HL-60 (cell line): ENCODE results near the gene RBBP9.

Source experiments
- DNase-seq, 2 experiments: peaks; one replicate each; pipeline ENCODE4 v3.0.0-alpha.2; 2010 to 2020; ENCODE audit warnings: low read depth in 1 of 2, low spot score in 1 of 2
- H3K27ac ChIP-seq: fragments of 250-450 bp; sonication (Bioruptor Pico); replicated peaks from 2 replicates; pipeline ENCODE4 v1.5.1; 2020; ENCODE audit warnings: mild to moderate bottlenecking, moderate library complexity
- H3K27me3 ChIP-seq: fragments of 250-450 bp; sonication (Bioruptor Pico); 2 replicates; pipeline ENCODE4 v1.5.1; 2021; ENCODE audit warnings: mild to moderate bottlenecking, moderate library complexity; ENCODE audit not compliant: insufficient read depth, poor library complexity, severe bottlenecking
- H3K4me3 ChIP-seq: replicated peaks from 2 replicates; pipeline ENCODE4 v1.5.1; 2011; ENCODE audit warnings: mild to moderate bottlenecking, control low read depth, low read length; ENCODE audit not compliant: insufficient read depth
- GABPA ChIP-seq: IDR thresholded peaks from 2 replicates; pipeline ENCODE4 v1.6.1; 2012; ENCODE audit warnings: low read depth
- POLR2AphosphoS5 ChIP-seq: IDR thresholded peaks from 2 replicates; pipeline ENCODE4 v1.6.1; 2012; ENCODE audit warnings: low read depth
- SPI1 ChIP-seq: IDR thresholded peaks from 2 replicates; pipeline ENCODE4 v1.6.1; 2012; ENCODE audit warnings: low read depth, mild to moderate bottlenecking, borderline replicate concordance
- long read RNA-seq: library from polyadenylated mRNA; unstranded; transcript quantifications from one replicate; pipeline ENCODE4 v2.0.0, GENCODE V29; 2020
- TF ChIP-seq, protein P1 (sequence below): IDR thresholded peaks from one replicate; pipeline ENCODE4 v1.5.1; 2011; ENCODE audit warnings: low read length, control low read depth, inconsistent platforms; ENCODE audit not compliant: insufficient read depth
- TF ChIP-seq, protein P2 (sequence below): IDR thresholded peaks from 2 replicates; pipeline ENCODE4 v1.6.1; 2012; ENCODE audit warnings: low read depth; ENCODE audit not compliant: insufficient replicate concordance

The RBBP9 gene
- long read RNA-seq, partial matches to known transcripts, result 1 of 4 reads
- long read RNA-seq, other reads (novel, unspliced or antisense), result 3 of 4 reads

DNA sequence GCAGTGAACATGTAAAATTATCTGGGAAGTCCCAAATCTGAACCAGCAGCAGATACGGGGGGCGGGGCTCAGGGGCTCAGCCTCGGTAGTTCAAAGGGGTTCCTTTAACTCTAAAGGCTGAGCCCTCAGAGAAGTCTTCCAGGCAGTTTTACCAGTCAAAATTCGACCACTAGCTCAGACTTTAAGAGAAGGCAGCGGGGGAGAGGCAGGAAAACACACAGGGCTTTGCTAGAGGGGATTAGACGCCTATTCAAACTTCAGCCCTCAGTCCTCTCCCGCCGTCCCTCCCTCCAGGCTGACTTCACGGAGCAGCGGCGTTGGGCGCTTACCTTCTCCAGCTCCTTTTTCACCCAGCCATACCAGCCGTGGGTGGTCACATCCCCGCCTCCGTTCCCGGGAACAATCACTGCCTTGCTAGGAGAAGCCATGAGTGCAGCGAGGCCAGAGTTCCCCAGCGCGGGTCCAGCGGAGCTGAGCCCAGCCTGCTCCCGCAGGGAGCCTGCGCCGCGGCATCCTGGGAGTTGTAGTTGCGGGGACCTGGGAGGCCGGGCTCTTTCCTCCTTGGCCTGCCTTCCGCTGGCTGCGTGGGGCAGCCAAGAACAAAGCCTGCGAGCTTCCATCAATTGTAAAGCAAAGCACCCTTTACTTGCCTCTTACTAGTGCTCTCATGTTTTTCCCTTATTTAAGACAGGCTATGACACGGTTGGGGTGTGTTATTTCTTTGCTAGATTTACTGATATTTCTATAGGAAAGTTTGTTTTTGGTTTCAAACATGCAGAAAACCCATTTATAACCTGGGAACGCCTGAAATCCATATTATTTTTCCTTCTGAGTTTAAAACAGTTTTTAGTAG is at the start of gene RBBP9:
Gene RBBP9, minus strand, starts transcription at position 486 of the 853 bp plus-strand sequence. Its CDS starts 58 bp downstream, at position 428.
- Histone ChIP-seq H3K27me3 (no peaks in the 10 kb centered on the region), H3K4me3 (peak within 1 kb of the TSS; percentile 81), H3K27ac (0 out of 2 replicates have a peak within 1 kb of the TSS, but pooled peaks have one; percentile 18)
- peak; percentile 56 for TF ChIP-seq GABPA
- no peak for TF ChIP-seq SPI1
- peak; percentile 57 to 85 for DNase-seq

DNA sequence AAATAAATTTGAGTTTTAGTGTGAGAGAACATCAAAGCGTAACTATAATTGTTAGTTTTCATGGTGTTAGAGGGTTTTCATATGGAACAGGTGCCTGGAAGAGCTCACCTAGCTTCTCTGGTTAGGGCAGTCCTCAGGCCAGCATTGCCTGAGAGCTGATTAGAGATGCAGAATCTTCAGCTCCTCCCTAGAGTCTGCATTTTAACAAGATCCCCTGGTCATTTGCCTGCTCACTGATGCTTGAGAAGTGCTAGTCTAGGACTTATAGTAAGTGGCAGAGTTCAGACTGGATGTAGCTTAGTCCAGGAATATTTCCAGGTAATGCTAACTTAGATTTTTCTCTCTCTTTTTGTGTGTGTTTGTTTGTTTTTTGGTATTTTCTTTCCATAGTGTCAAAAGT is 48.5 kb upstream of the RBBP9 start:
- TF ChIP-seq GABPA (no peak), POLR2AphosphoS5 (no peak), SPI1 (no peak)
- TF ChIP-seq, protein P1, sequence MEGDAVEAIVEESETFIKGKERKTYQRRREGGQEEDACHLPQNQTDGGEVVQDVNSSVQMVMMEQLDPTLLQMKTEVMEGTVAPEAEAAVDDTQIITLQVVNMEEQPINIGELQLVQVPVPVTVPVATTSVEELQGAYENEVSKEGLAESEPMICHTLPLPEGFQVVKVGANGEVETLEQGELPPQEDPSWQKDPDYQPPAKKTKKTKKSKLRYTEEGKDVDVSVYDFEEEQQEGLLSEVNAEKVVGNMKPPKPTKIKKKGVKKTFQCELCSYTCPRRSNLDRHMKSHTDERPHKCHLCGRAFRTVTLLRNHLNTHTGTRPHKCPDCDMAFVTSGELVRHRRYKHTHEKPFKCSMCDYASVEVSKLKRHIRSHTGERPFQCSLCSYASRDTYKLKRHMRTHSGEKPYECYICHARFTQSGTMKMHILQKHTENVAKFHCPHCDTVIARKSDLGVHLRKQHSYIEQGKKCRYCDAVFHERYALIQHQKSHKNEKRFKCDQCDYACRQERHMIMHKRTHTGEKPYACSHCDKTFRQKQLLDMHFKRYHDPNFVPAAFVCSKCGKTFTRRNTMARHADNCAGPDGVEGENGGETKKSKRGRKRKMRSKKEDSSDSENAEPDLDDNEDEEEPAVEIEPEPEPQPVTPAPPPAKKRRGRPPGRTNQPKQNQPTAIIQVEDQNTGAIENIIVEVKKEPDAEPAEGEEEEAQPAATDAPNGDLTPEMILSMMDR, result no peak
- H3K4me3 ChIP-seq, result no peak overlapping the region
- no peak for DNase-seq
- no peak overlapping the region for H3K27ac ChIP-seq
- H3K27me3 ChIP-seq, result no peaks in the 10 kb centered on the region

DNA sequence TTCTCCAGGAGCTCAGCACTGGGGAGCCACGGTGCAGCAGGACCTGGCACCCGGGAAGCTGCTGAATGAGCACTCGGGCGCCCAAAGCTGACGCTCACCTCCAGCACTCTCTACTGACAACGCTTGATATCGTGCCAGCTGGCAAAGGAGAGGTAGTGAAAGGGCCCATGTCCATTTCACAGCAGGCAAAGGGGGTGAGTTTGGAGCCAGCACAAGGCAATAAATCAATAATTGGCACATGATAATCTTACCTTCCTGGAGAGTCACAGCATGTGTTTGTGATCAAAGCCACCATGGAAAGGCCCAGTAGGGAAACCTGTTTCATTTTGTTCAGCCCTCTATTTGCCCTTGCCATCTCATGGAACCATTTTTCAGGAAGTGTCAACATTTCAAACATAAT is 46.9 kb upstream of the RBBP9 start:
- Histone ChIP-seq H3K27me3 (no peaks in the 10 kb centered on the region), H3K4me3 (no peak overlapping the region), H3K27ac (no peak overlapping the region)
- no peak for DNase-seq
- TF ChIP-seq, protein P2, sequence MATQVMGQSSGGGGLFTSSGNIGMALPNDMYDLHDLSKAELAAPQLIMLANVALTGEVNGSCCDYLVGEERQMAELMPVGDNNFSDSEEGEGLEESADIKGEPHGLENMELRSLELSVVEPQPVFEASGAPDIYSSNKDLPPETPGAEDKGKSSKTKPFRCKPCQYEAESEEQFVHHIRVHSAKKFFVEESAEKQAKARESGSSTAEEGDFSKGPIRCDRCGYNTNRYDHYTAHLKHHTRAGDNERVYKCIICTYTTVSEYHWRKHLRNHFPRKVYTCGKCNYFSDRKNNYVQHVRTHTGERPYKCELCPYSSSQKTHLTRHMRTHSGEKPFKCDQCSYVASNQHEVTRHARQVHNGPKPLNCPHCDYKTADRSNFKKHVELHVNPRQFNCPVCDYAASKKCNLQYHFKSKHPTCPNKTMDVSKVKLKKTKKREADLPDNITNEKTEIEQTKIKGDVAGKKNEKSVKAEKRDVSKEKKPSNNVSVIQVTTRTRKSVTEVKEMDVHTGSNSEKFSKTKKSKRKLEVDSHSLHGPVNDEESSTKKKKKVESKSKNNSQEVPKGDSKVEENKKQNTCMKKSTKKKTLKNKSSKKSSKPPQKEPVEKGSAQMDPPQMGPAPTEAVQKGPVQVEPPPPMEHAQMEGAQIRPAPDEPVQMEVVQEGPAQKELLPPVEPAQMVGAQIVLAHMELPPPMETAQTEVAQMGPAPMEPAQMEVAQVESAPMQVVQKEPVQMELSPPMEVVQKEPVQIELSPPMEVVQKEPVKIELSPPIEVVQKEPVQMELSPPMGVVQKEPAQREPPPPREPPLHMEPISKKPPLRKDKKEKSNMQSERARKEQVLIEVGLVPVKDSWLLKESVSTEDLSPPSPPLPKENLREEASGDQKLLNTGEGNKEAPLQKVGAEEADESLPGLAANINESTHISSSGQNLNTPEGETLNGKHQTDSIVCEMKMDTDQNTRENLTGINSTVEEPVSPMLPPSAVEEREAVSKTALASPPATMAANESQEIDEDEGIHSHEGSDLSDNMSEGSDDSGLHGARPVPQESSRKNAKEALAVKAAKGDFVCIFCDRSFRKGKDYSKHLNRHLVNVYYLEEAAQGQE, result no peak
- no peak for TF ChIP-seq GABPA
- TF ChIP-seq SPI1, result no peak
- TF ChIP-seq, protein P1, result no peak
- no peak for TF ChIP-seq POLR2AphosphoS5

DNA sequence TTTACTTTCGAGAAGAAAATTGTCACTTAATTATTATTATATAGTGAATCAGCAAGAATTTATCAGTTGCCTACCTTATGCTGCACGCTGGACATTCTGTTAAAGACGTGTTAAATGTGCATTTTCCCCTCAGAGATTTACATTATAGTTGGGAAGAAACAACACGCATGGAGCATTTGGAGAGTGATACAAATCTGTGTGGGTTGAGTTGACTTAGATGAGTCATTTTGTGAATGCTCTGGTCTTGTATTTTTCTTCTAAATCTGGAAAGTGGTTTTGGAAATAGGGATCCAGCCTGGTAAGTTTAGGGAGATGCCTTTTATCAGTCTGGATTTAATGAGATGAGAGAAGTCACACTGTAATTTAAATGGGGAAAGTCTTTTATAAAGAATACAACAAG is 46.2 kb upstream of the RBBP9 start:
- TF ChIP-seq, protein P1, result no peak
- TF ChIP-seq SPI1, result no peak
- H3K27me3 ChIP-seq, result no peaks in the 10 kb centered on the region
- H3K4me3 ChIP-seq, result no peak overlapping the region
- DNase-seq, result no peak
- no peak overlapping the region for H3K27ac ChIP-seq

DNA sequence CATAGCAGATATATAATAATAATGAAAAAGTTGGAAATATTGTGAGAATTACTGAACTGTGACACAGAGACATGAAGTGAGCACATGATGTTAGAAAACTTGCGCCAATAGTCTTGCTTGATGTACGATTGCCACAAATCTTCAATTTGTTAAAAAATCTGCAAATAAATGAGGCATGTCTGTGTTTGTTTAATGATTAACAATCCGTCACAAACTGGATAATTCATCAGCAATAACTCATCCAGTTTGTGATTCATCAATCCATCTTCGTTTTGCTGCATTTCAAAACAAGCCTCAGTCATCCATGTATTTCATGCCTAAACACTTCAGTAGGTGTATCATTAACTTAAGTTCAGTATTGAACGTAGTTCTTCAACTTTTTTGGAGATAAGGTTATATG is 44.7 kb upstream of the RBBP9 start:
- DNase-seq, result no peak
- TF ChIP-seq, protein P1, result no peak
- TF ChIP-seq, protein P2, result no peak
- no peak for TF ChIP-seq GABPA
- no peak for TF ChIP-seq POLR2AphosphoS5
- TF ChIP-seq SPI1, result no peak
- Histone ChIP-seq H3K4me3 (no peak overlapping the region), H3K27ac (no peak overlapping the region), H3K27me3 (no peaks in the 10 kb centered on the region)
